Right lobe of liver (tissue), 4 donors: Measurements from ENCODE around the gene TDRD3.

ENCODE experiments used
- POLR2A ChIP-seq: fragments of 450-650 bp; IDR thresholded peaks from one replicate; pipeline ENCODE4 v1.6.1; 2017; ENCODE audit warnings: antibody characterized with exemption, mild to moderate bottlenecking
- TF ChIP-seq, protein P1 (sequence below), 4 donors: fragments of 200-600 bp in 3 of 4; fragments of 450-650 bp in 1 of 4; IDR thresholded peaks; one replicate each; pipeline versions ENCODE4 v1.5.1 to v1.8.0; 2016 to 2022; ENCODE audit warnings: antibody characterized with exemption in 4 of 4, mild to moderate bottlenecking in 2 of 4
- donor health status: DM: no; HTN: no; CAD: no.
- donor health status: DM: no; HTN: no; CAD: no.
- donor health status: DM: no; HTN: yes; CAD: no.

DNA sequence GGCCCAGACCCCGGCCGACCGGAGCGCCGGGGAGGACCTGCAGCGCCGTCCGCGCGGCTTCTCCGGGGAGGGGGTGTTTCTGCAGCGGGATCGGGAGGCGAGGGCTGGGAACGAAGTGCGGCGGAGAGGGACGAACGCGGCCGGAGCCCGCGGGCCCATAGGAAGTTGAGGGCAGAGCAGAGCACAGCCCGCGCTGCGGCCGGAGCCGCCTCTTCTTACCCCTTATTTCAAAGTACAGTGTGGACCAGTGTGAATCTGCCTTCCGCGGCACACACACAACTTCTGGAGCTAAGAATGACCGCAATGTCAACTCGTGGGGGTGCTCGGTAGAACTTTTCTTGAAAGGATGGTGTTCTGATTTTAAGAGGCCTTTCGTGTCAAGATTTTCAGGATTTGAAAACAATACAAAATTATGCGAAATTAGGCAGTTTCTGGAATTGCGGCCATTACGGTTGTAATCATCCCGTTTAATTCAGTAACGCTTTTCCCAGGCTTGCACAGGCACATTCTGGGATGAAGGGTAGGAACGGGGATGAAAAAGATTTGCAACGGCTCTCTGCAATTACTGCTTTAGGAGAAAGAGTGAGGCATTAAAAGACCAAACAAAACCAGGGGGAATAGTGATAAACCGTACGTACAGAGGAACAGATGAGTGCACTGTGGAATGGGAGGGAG lies 821 bp downstream of the TDRD3 start:
- peak; percentile 63 for TF ChIP-seq POLR2A
- TF ChIP-seq, protein P1, sequence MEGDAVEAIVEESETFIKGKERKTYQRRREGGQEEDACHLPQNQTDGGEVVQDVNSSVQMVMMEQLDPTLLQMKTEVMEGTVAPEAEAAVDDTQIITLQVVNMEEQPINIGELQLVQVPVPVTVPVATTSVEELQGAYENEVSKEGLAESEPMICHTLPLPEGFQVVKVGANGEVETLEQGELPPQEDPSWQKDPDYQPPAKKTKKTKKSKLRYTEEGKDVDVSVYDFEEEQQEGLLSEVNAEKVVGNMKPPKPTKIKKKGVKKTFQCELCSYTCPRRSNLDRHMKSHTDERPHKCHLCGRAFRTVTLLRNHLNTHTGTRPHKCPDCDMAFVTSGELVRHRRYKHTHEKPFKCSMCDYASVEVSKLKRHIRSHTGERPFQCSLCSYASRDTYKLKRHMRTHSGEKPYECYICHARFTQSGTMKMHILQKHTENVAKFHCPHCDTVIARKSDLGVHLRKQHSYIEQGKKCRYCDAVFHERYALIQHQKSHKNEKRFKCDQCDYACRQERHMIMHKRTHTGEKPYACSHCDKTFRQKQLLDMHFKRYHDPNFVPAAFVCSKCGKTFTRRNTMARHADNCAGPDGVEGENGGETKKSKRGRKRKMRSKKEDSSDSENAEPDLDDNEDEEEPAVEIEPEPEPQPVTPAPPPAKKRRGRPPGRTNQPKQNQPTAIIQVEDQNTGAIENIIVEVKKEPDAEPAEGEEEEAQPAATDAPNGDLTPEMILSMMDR (IDR thresholded peaks at IDR 0.05), result no peak
